GM23338 (cell line): ENCODE results near the gene KIRREL3. TPM values are rescaled to one million over a fixed set of nuclear protein-coding genes. Genes with fewer than 3 reads are reported as not detected.

ENCODE experiments used
- ATAC-seq: fragments of 200-7000 bp; cut with Tn5 transposase; 3 replicates; pipeline ENCODE4 v1.9.1; 2020
- DNase-seq: peaks from one replicate; pipeline ENCODE4 v3.0.0-alpha.2; 2015; ENCODE audit warnings: low spot score
- H2AFZ ChIP-seq: fragments of 200-600 bp; sonication (generic); 2 replicates; pipeline ENCODE4 v1.8.0; 2016; ENCODE audit warnings: antibody characterized with exemption, mild to moderate bottlenecking, moderate library complexity
- H3F3A ChIP-seq: fragments of 200-600 bp; sonication (generic); replicated peaks from 2 replicates; pipeline ENCODE4 v1.8.0; 2017; ENCODE audit warnings: antibody characterized with exemption, mixed run types, low read depth
- H3K27ac ChIP-seq: fragments of 200-600 bp; sonication (generic); 2 replicates; pipeline ENCODE4 v1.6.1; 2016; ENCODE audit warnings: low read depth
- H3K27me3 ChIP-seq: fragments of 200-600 bp; sonication (generic); 2 replicates; pipeline ENCODE4 v1.8.0; 2016; ENCODE audit warnings: mild to moderate bottlenecking, mixed run types, moderate library complexity; ENCODE audit not compliant: insufficient read depth
- H3K36me3 ChIP-seq: fragments of 200-600 bp; sonication (generic); 2 replicates; pipeline ENCODE4 v1.8.0; 2016; ENCODE audit warnings: mild to moderate bottlenecking; ENCODE audit not compliant: insufficient read depth
- H3K4me1 ChIP-seq: fragments of 200-600 bp; sonication (generic); 2 replicates; pipeline ENCODE4 v1.8.0; 2016; ENCODE audit warnings: mild to moderate bottlenecking, moderate library complexity; ENCODE audit not compliant: insufficient read depth
- H3K4me2 ChIP-seq: fragments of 200-600 bp; sonication (generic); 2 replicates; pipeline ENCODE4 v1.7.1; 2017; ENCODE audit warnings: mixed run types
- H3K4me3 ChIP-seq: fragments of 200-600 bp; sonication (generic); 2 replicates; pipeline ENCODE4 v1.6.1; 2016; ENCODE audit warnings: mixed run types
- H3K79me2 ChIP-seq: fragments of 200-600 bp; sonication (generic); replicated peaks from 2 replicates; pipeline ENCODE4 v1.8.0; 2017; ENCODE audit warnings: mild to moderate bottlenecking; ENCODE audit not compliant: insufficient read depth
- H3K9me2 ChIP-seq: fragments of 200-600 bp; sonication (generic); 2 replicates; pipeline ENCODE4 v1.8.0; 2017; ENCODE audit not compliant: insufficient read depth
- H4K20me1 ChIP-seq: fragments of 200-600 bp; sonication (generic); replicated peaks from 2 replicates; pipeline ENCODE4 v1.8.0; 2017; ENCODE audit warnings: mild to moderate bottlenecking; ENCODE audit not compliant: insufficient read depth
- H3K27ac Mint-ChIP-seq: 2 replicates; pipeline ENCODE4 v1.8.0; 2020; ENCODE audit warnings: inconsistent platforms, mild to moderate bottlenecking, moderate library complexity, mixed read lengths
- H3K27me3 Mint-ChIP-seq: 3 replicates; pipeline ENCODE4 v1.8.0; 2022; ENCODE audit warnings: low read depth, mild to moderate bottlenecking, moderate library complexity, mixed read lengths, inconsistent platforms; ENCODE audit not compliant: insufficient read depth, poor library complexity
- H3K36me3 Mint-ChIP-seq: 3 replicates; pipeline ENCODE4 v1.8.0; 2021; ENCODE audit warnings: low read depth, mild to moderate bottlenecking, inconsistent platforms, moderate library complexity, mixed read lengths
- H3K4me1 Mint-ChIP-seq: 3 replicates; pipeline ENCODE4 v1.8.0; 2020; ENCODE audit warnings: mild to moderate bottlenecking, inconsistent platforms, mixed read lengths
- H3K4me3 Mint-ChIP-seq: 3 replicates; pipeline ENCODE4 v1.8.0; 2021; ENCODE audit warnings: moderate library complexity, mild to moderate bottlenecking, inconsistent platforms, mixed read lengths
- H3K9me3 Mint-ChIP-seq: 3 replicates; pipeline ENCODE4 v1.8.0; 2020; ENCODE audit warnings: moderate library complexity, mild to moderate bottlenecking, inconsistent platforms, mixed read lengths
- CREB1 ChIP-seq: fragments of 250-450 bp; sonication (Bioruptor Pico); IDR thresholded peaks from 2 replicates; pipeline ENCODE4 v1.5.0; 2020; ENCODE audit warnings: low read depth, mild to moderate bottlenecking, moderate library complexity
- EZH2 ChIP-seq: fragments of 200-600 bp; sonication (generic); IDR thresholded peaks from one replicate; pipeline ENCODE4 v1.8.0; 2017; ENCODE audit warnings: antibody characterized with exemption, mild to moderate bottlenecking, low read depth; ENCODE audit not compliant: unreplicated experiment
- EZH2phosphoT487 ChIP-seq: fragments of 200-600 bp; sonication (generic); IDR thresholded peaks from one replicate; pipeline ENCODE4 v1.8.1; 2018; ENCODE audit warnings: antibody characterized with exemption; ENCODE audit not compliant: unreplicated experiment
- JUNB ChIP-seq: IDR thresholded peaks from one replicate; pipeline ENCODE4 v1.6.1; 2016; ENCODE audit warnings: antibody characterized with exemption; ENCODE audit not compliant: unreplicated experiment
- NANOG ChIP-seq: IDR thresholded peaks from 2 replicates; pipeline ENCODE4 v1.6.1; 2016; ENCODE audit warnings: antibody characterized with exemption, borderline replicate concordance
- POLR2AphosphoS5 ChIP-seq: IDR thresholded peaks from 2 replicates; pipeline ENCODE4 v1.6.1; 2016; ENCODE audit warnings: antibody characterized with exemption, low read depth
- STAT1 ChIP-seq: IDR thresholded peaks from one replicate; pipeline ENCODE4 v1.6.1; 2016; ENCODE audit warnings: antibody characterized with exemption; ENCODE audit not compliant: unreplicated experiment
- ZNF114 ChIP-seq: fragments of 250-450 bp; sonication (Bioruptor Pico); IDR thresholded peaks from 2 replicates; pipeline ENCODE4 v1.5.0; 2020; ENCODE audit warnings: mild to moderate bottlenecking, moderate library complexity
- ZNF331 ChIP-seq: fragments of 250-450 bp; sonication (Bioruptor Pico); IDR thresholded peaks from 2 replicates; pipeline ENCODE4 v1.5.0; 2020; ENCODE audit warnings: low read depth, mild to moderate bottlenecking, moderate library complexity
- polyA plus RNA-seq: library from polyadenylated mRNA; unstranded; fragments of >200 nt; fragmentation: Nextera tagmentation; extraction: Ambion mirVana; gene quantifications from 2 replicates; pipeline ENCODE4 v1.2.1, GENCODE V29; 2016
- total RNA-seq: library from RNA; depleted of rRNA; stranded (reverse); fragments of >200 nt; shearing (Covaris generic); gene quantifications from 2 replicates; pipeline ENCODE4 v1.2.3, GENCODE V29; 2014
- TF ChIP-seq, protein P1 (sequence below), 2 experiments: fragments of 200-600 bp in 1 of 2; sonication (generic) in 1 of 2; conservative IDR thresholded peaks; 2 replicates each; pipeline versions ENCODE4 v1.5.1 to v1.6.1; 2016 to 2017; ENCODE audit warnings: antibody characterized with exemption in 2 of 2, low read depth in 2 of 2, mild to moderate bottlenecking in 2 of 2, moderate library complexity in 1 of 2
- TF ChIP-seq, protein P2 (sequence below): fragments of 250-450 bp; sonication (Bioruptor Pico); IDR thresholded peaks from 2 replicates; pipeline ENCODE4 v1.5.0; 2020; ENCODE audit warnings: mild to moderate bottlenecking, moderate library complexity
- TF ChIP-seq, protein P3 (sequence below): IDR thresholded peaks from one replicate; pipeline ENCODE4 v1.6.1; 2018; ENCODE audit warnings: antibody characterized with exemption; ENCODE audit not compliant: unreplicated experiment
- TF ChIP-seq, protein P4 (sequence below): IDR thresholded peaks from 2 replicates; pipeline ENCODE4 v1.6.1; 2016; ENCODE audit warnings: antibody characterized with exemption

The KIRREL3 gene
- total and polyA plus RNA-seq, 2 experiments from 2014 or later: 0.13 to 1.5 TPM

DNA sequence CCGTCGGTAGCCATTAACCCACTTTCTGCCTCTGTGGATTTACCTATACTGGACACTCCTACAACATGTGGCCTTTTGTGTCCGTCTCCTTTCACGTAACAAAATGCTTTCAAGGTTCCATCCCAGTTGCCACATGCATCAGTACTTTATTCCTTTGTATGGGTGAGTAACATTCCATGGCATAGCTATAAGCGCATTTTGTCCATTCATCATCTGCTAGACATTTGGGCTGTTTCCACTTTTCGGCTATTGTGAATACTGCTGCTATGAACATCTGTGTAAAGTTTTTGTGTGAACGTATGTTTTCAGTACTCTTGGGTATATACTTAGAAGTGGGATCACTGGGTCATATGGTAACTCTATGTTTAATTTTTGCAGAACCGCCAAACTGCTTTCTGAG, 387.9 kb downstream of the KIRREL3 start:
- no peaks in the 10 kb centered on the region for H3K27me3 ChIP-seq
- TF ChIP-seq STAT1 (no peak), ZNF331 (CRISPR knock-in tag) (no peak), ZNF114 (CRISPR knock-in tag) (no peak), JUNB (no peak), EZH2 (no peak), CREB1 (CRISPR knock-in tag) (no peak), EZH2phosphoT487 (no peak), NANOG (no peak), POLR2AphosphoS5 (no peak)
- TF ChIP-seq, protein P1, sequence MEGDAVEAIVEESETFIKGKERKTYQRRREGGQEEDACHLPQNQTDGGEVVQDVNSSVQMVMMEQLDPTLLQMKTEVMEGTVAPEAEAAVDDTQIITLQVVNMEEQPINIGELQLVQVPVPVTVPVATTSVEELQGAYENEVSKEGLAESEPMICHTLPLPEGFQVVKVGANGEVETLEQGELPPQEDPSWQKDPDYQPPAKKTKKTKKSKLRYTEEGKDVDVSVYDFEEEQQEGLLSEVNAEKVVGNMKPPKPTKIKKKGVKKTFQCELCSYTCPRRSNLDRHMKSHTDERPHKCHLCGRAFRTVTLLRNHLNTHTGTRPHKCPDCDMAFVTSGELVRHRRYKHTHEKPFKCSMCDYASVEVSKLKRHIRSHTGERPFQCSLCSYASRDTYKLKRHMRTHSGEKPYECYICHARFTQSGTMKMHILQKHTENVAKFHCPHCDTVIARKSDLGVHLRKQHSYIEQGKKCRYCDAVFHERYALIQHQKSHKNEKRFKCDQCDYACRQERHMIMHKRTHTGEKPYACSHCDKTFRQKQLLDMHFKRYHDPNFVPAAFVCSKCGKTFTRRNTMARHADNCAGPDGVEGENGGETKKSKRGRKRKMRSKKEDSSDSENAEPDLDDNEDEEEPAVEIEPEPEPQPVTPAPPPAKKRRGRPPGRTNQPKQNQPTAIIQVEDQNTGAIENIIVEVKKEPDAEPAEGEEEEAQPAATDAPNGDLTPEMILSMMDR (conservative IDR thresholded peaks at IDR 0.05; ENCODE audit: low read depth in 2 of 2): no peak
- TF ChIP-seq, protein P2, sequence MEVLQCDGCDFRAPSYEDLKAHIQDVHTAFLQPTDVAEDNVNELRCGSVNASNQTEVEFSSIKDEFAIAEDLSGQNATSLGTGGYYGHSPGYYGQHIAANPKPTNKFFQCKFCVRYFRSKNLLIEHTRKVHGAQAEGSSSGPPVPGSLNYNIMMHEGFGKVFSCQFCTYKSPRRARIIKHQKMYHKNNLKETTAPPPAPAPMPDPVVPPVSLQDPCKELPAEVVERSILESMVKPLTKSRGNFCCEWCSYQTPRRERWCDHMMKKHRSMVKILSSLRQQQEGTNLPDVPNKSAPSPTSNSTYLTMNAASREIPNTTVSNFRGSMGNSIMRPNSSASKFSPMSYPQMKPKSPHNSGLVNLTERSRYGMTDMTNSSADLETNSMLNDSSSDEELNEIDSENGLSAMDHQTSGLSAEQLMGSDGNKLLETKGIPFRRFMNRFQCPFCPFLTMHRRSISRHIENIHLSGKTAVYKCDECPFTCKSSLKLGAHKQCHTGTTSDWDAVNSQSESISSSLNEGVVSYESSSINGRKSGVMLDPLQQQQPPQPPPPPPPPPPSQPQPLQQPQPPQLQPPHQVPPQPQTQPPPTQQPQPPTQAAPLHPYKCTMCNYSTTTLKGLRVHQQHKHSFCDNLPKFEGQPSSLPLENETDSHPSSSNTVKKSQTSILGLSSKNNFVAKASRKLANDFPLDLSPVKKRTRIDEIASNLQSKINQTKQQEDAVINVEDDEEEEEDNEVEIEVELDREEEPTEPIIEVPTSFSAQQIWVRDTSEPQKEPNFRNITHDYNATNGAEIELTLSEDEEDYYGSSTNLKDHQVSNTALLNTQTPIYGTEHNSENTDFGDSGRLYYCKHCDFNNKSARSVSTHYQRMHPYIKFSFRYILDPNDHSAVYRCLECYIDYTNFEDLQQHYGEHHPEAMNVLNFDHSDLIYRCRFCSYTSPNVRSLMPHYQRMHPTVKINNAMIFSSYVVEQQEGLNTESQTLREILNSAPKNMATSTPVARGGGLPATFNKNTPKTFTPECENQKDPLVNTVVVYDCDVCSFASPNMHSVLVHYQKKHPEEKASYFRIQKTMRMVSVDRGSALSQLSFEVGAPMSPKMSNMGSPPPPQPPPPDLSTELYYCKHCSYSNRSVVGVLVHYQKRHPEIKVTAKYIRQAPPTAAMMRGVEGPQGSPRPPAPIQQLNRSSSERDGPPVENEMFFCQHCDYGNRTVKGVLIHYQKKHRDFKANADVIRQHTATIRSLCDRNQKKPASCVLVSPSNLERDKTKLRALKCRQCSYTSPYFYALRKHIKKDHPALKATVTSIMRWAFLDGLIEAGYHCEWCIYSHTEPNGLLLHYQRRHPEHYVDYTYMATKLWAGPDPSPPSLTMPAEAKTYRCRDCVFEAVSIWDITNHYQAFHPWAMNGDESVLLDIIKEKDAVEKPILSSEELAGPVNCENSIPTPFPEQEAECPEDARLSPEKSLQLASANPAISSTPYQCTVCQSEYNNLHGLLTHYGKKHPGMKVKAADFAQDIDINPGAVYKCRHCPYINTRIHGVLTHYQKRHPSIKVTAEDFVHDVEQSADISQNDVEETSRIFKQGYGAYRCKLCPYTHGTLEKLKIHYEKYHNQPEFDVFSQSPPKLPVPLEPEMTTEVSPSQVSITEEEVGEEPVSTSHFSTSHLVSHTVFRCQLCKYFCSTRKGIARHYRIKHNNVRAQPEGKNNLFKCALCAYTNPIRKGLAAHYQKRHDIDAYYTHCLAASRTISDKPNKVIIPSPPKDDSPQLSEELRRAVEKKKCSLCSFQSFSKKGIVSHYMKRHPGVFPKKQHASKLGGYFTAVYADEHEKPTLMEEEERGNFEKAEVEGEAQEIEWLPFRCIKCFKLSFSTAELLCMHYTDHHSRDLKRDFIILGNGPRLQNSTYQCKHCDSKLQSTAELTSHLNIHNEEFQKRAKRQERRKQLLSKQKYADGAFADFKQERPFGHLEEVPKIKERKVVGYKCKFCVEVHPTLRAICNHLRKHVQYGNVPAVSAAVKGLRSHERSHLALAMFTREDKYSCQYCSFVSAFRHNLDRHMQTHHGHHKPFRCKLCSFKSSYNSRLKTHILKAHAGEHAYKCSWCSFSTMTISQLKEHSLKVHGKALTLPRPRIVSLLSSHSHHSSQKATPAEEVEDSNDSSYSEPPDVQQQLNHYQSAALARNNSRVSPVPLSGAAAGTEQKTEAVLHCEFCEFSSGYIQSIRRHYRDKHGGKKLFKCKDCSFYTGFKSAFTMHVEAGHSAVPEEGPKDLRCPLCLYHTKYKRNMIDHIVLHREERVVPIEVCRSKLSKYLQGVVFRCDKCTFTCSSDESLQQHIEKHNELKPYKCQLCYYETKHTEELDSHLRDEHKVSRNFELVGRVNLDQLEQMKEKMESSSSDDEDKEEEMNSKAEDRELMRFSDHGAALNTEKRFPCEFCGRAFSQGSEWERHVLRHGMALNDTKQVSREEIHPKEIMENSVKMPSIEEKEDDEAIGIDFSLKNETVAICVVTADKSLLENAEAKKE: no peak
- TF ChIP-seq, protein P3, sequence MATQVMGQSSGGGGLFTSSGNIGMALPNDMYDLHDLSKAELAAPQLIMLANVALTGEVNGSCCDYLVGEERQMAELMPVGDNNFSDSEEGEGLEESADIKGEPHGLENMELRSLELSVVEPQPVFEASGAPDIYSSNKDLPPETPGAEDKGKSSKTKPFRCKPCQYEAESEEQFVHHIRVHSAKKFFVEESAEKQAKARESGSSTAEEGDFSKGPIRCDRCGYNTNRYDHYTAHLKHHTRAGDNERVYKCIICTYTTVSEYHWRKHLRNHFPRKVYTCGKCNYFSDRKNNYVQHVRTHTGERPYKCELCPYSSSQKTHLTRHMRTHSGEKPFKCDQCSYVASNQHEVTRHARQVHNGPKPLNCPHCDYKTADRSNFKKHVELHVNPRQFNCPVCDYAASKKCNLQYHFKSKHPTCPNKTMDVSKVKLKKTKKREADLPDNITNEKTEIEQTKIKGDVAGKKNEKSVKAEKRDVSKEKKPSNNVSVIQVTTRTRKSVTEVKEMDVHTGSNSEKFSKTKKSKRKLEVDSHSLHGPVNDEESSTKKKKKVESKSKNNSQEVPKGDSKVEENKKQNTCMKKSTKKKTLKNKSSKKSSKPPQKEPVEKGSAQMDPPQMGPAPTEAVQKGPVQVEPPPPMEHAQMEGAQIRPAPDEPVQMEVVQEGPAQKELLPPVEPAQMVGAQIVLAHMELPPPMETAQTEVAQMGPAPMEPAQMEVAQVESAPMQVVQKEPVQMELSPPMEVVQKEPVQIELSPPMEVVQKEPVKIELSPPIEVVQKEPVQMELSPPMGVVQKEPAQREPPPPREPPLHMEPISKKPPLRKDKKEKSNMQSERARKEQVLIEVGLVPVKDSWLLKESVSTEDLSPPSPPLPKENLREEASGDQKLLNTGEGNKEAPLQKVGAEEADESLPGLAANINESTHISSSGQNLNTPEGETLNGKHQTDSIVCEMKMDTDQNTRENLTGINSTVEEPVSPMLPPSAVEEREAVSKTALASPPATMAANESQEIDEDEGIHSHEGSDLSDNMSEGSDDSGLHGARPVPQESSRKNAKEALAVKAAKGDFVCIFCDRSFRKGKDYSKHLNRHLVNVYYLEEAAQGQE: no peak
- TF ChIP-seq, protein P4, sequence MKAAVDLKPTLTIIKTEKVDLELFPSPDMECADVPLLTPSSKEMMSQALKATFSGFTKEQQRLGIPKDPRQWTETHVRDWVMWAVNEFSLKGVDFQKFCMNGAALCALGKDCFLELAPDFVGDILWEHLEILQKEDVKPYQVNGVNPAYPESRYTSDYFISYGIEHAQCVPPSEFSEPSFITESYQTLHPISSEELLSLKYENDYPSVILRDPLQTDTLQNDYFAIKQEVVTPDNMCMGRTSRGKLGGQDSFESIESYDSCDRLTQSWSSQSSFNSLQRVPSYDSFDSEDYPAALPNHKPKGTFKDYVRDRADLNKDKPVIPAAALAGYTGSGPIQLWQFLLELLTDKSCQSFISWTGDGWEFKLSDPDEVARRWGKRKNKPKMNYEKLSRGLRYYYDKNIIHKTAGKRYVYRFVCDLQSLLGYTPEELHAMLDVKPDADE: no peak
- Mint-ChIP-seq H3K4me3 (no peak overlapping the region), H3K36me3 (no peaks in the 10 kb centered on the region), H3K9me3 (no peaks in the 10 kb centered on the region), H3K27me3 (peaks cover 4% of the 10 kb centered on the region), H3K27ac (no peak overlapping the region), H3K4me1 (peaks cover 18% of the 10 kb centered on the region)
- no peaks in the 10 kb centered on the region for H3K36me3 ChIP-seq
- ATAC-seq: no peak
- no peak overlapping the region for H3K27ac ChIP-seq
- H3F3A ChIP-seq: 0 out of 2 replicates have a peak, but pooled peaks cover 4% of the 10 kb centered on the region
- no peaks in the 10 kb centered on the region for H3K79me2 ChIP-seq
- H3K9me2 ChIP-seq: no peaks in the 10 kb centered on the region
- peaks cover 23% of the 10 kb centered on the region for H3K4me1 ChIP-seq
- DNase-seq: no peak
- H3K4me3 ChIP-seq: no peak overlapping the region
- no peak overlapping the region for H2AFZ ChIP-seq
- no peak overlapping the region for H3K4me2 ChIP-seq
- no peaks in the 10 kb centered on the region for H4K20me1 ChIP-seq
